CD4-positive, alpha-beta T cell treated with Interleukin-2 at 100 ng/mL for 4 hours (primary cell): ENCODE data around the gene TSPEAR.
"Not testable (repeated sequence)": the region's sequence is repeated elsewhere in the genome, so short reads cannot be mapped to it uniquely, and the experiment has no call there.

Experiments
- DNase-seq: peaks from one replicate; pipeline ENCODE4 v3.0.0-alpha.2; 2020; ENCODE audit warnings: low spot score

Gene TSPEAR

GRCh38 chr21:44702111-44702972, 9.0 kb downstream of the TSPEAR start:
- no peak for DNase-seq

DNA sequence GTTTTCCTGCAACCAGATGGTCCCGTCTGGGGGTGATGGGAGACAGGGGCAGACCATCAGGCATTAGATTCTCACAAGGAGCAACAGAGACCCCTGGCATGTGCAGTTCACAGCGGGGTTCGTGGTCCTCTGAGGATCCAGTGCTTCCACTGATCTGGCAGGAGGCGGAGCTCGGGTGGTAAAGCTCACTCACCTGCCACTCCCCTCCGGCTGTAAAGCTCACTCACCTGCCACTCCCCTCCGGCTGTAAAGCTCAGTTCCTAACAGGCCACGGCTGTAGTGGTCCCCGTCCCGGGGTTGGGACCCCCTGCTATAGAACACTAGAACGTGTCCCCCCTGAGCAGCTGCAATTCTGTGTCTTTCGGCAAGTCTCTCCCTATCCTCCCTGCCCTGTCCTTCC, 9.8 kb downstream of the TSPEAR start:
- no peak for DNase-seq

- no peak for DNase-seq
Measured at GRCh38 chr21:44701023-44701400, 10.4 kb downstream of the TSPEAR start.

DNA sequence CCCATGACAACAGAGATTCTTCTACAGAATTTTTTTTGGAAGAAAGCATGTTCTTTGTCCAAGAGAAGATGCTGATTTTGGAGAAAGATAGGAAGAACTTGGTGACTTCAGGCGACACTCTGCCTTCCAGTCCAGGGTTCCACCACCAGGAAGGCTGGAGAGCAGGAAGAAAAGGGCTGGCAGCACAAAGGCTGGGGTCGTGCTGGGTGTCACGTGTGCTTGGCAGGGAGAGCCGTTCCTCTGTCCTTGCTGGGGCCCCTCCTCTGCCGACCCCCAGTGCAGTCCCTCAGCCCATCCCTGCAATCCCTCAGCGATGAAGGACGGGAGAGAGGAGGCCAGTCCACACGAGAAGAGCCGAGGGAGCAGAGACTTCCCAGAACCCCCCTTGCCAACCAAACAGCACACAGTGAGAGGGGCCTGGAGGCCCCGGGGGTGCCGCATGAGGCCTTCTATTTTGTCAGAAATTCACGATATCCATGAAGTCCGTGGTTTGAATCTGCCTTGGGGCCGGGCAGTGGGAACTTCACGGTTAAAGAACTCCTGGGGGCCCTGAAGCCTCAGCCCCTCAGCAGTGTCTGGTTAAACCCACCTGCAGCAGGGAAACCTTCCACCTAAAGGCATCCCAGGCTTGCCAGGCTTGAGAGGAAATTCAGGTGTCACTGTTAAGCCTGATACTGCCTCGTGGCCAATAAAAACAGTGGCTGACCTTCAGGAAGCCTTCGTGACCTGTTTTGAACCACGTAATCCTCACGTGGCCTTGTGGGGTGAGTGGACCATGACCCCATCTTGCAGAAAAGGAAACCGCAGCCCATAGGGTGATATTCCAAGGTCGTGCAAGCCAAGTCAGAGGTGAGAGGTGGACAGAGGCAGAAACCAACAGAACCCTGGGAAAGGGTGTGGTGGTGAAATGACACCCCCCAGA, 11.0 kb downstream of the TSPEAR start:
- no peak for DNase-seq

DNA sequence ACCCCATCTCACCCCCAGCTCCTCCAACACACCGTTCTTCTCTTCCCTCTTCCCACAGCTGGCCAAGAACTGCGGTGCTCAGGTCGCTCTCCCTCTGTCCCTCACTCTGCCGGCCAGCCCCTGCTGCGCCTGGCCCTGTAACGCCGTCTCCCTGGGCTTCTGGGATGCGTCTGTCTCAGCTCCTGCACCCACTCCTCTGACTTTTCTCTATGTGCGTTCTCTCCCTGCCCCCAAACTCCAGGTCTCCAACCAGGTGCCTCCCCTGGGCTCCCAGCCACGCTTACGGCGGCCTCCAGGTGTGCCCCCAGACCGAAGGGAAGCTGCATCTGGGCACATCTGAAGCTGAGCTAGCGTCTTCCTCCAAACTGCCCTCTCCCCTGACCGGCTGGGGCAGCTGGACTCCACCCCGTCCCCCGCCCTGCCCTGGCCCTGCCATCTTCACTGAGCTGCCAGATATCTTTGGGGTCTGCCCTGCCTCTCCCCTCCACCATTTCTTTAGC, 11.8 kb downstream of the TSPEAR start:
- no peak for DNase-seq

DNA sequence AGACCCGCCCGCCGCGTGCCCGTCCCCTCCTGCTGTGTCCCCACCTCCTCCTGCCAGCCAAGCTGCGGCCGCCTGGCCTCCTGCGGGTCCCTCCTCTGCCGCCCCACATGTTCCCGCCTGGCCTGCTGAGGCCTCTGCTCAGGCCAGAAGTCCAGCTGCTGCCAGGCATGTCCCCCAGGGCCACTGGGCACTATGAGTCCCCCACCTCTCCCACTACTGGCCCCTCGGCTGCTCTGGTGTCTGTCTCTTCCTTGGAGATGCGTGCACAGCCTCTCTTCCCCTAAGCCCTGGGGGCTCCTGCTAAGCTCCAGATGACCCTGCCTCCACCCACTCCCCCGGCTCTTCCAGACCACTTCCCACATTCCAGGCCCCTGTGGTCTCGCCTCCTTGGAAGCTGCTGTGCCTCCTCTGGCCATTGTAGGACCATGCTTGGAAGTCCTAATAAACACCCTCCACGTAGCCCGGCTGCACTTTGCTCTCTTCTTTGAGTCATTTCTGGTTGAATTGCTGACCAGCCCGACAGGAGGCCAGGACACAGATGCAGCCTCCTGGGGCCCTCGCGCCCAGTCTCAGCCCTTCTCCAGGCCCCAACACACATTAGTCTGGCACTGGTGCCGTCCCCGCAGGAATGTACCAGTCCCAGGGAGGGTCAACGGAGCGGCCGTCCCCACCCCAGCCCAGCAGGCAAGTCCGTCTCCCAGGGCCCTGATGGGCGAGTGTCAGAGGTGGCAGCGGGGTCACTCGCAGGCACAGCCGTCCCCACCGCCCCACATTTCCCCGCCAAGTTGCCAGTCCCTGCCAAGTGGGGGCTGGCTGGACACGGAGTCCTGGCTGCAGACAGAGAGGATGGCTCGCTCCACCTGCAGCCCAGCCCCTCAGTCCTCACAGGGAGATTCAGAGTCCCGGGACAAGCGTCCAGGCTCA, 13.3 kb downstream of the TSPEAR start:
- DNase-seq, result no peak

- not testable (repeated sequence) for DNase-seq
Measured at GRCh38 chr21:44697172-44697810, 14.1 kb downstream of the TSPEAR start, which contains the start of gene KRTAP10-12. TSS of gene KRTAP10-12 (plus strand) at chr21:44697172. CDS start at chr21:44697202, 30 bp downstream.

GRCh38 chr21:44696572-44696971, 14.8 kb downstream of the TSPEAR start:
- no peak for DNase-seq

DNA sequence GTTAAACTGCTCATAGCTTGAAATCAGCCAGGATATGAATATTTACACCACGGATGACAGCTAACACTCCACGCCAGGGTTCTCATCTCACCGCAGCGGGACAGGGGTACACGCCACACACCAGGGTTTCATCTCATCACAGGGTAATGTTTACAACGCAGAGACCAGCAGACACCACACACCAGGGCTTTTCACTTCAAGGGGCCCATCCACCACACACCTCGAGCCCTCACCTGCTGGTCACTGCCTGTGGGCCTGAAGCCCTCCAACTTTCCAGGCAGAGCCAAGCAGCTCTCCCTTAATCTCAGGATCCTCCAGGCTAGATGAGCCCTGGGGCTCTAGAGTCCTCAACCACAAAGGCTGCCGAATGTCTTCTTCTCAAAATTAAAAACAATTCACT, 15.7 kb downstream of the TSPEAR start:
- no peak for DNase-seq

- no peak for DNase-seq
Measured at GRCh38 chr21:44695184-44695583, 16.2 kb downstream of the TSPEAR start.

GRCh38 chr21:44694776-44695175, 16.6 kb downstream of the TSPEAR start:
- DNase-seq, result no peak

- no peak for DNase-seq
Measured at GRCh38 chr21:44692798-44693512, 18.4 kb downstream of the TSPEAR start.

GRCh38 chr21:44691686-44692085, 19.7 kb downstream of the TSPEAR start:
- no peak for DNase-seq

- not testable (repeated sequence) for DNase-seq
Measured at GRCh38 chr21:44689740-44690139, 21.6 kb downstream of the TSPEAR start.

DNA sequence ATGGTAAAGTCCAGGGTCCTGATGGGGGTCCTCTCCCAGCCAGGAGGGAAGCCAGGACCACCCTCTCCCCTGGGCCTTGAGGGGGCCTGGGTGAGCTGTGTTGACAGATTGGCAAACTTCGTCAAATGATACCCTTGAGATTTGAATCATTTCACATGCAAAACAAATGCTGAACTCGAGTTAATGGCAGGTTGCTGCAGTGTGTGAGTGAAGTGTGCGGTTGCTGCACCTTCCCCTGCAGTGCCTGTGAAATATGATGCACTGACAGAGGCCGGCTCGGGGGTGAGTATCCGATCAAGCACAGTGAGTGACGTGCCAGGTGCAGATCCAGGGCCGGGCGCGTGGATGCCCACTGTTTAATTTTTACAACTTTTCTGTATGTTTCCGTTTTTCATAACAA, 23.7 kb downstream of the TSPEAR start:
- no peak for DNase-seq

DNA sequence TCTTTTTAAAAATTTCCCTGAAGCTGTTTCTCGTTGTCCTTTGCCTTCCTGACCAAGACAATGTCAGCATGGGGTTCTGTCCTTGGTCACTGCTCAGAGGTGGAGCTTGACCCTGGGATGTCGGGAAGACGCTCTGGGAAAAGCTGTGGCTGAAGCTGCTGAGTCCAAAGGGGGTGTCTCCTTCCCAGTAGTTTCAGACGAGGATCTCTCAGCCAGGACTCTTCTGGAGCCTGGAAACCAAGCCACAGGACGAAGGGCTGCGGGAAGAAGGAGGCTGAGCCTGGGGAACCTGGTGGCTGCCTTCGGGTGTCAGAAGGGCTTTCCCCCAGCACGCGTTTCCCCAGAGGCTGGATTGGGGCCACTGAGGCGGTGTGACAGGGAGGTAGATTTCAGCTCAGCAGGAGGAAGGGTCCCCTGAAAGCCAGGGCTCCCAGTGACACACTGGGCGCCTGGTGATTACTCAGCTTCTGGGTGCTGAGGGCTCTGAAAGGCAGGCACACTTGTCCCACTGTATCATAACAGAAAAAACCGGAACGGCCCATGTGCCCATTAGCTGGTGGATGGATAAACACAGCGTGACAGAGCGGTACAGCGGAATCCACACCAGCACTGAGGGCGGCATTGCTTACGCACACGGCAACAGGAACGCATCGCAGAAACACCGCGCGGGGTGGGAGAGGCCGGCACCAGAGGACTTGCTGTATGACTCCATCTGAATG, 24.4 kb downstream of the TSPEAR start:
- no peak for DNase-seq

DNA sequence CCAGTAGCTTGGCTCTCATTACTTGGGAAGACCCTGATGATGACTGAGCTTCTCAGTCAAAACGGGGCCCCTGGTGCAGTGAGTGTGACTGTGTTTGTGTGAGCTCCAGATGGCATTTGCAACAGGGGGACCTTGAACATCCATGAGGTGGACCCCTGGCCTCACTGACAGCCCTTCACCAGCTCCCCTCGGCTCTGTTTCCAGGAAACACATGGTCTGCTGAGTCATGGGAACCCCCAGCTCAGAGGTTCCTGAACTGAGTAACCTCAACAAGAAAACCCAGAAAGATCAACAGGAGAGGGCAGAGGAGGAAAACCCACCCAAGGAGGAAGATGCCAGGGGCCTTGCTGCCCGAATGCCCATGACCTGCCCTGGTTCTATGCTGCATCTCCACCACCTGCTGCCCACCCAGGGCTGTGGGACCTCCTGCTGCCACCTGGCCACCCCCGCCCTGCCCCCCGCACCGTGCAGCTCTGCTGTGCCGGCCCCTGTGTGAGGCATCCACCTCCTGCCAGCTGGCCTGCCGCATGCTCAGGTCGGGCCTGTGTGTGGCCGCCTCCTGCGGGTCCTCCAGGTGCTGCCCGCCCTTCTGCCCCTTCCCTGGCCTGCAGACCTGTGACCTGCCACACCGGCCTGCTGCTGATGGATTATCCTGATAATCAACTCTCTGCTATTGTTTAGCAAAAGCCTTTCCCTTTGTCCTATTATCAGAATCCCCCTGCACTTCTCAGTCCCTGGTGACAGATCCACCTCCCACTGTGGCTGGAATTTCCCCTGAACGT, 25.2 kb downstream of the TSPEAR start:
- DNase-seq, result no peak

- not testable (repeated sequence) for DNase-seq
Measured at GRCh38 chr21:44685050-44685449, 26.3 kb downstream of the TSPEAR start.

- no peak for DNase-seq
Measured at GRCh38 chr21:44684483-44684882, 26.9 kb downstream of the TSPEAR start.
